ENCODE data around the gene NCBP3. TPM values are rescaled to one million over a fixed set of nuclear protein-coding genes. Genes with fewer than 3 reads are reported as not detected.

NCBP3 gene
- total and polyA plus RNA-seq, 2 of the 8 experiments (the other 6 are each of a cell fraction or from before 2014, with no cell fraction given) = 19.6 to 46.1 TPM

GRCh38 chr17:3772764-3773163, 73.3 kb downstream of the NCBP3 start:
- Histone ChIP-seq H3K4me1 (replicated peaks in 1 of 4; ENCODE audit: control insufficient read depth in 3 of 4, insufficient read depth in 4 of 4, low read length in 3 of 4) (peaks cover 0 to 14% (median 2%) of the 10 kb centered on the region in 4 experiments; a peak in 2 of 7 replicates), H4K20me1 (replicated peaks in 1 of 2; ENCODE audit: control insufficient read depth in 1 of 2, insufficient read depth in 2 of 2, low read length in 2 of 2) (no peaks in the 10 kb centered on the region), H3K27ac (ENCODE audit: low read depth, low read length) (no peak overlapping the region), H3K9me3 (ENCODE audit: insufficient read depth in 2 of 2, low read depth in 1 of 2, low read length in 1 of 2) (no peaks in the 10 kb centered on the region), H3K27me3 (replicated peaks in 1 of 4; ENCODE audit: control insufficient read depth in 3 of 4, extremely low read depth in 1 of 4, insufficient read depth in 3 of 4, low read length in 3 of 4) (no peaks in the 10 kb centered on the region), H2BK120ac (replicated peaks; ENCODE audit: low read depth, low read length) (no peak overlapping the region), H2BK15ac (ENCODE audit: low read length) (no peak overlapping the region), H3K4ac (replicated peaks; ENCODE audit: insufficient read length, low read depth, low read length) (no peak overlapping the region), H4K8ac (ENCODE audit: extremely low read depth, insufficient read depth, low read length) (no peak overlapping the region), H3K9ac (replicated peaks in 1 of 4; ENCODE audit: extremely low read depth in 1 of 4, low read depth in 3 of 4, low read length in 3 of 4) (no peak overlapping the region), H3K14ac (ENCODE audit: insufficient read length) (no peak overlapping the region), H3K18ac (ENCODE audit: extremely low read depth, low read length) (no peak overlapping the region), H3K23me2 (ENCODE audit: low read depth, low read length) (no peaks in the 10 kb centered on the region), H3K79me1 (ENCODE audit: low read depth, low read length) (no peaks in the 10 kb centered on the region), H4K91ac (replicated peaks; ENCODE audit: insufficient read length, low read length) (no peak overlapping the region), H3K36me3 (ENCODE audit: control insufficient read depth in 2 of 4, insufficient read depth in 4 of 4, low read length in 3 of 4) (no peaks in the 10 kb centered on the region), H3K79me2 (ENCODE audit: control insufficient read depth in 1 of 2, insufficient read depth in 2 of 2, low read length in 2 of 2) (no peaks in the 10 kb centered on the region), H2AK5ac (ENCODE audit: low read depth, low read length) (no peak overlapping the region), H3K56ac (replicated peaks; ENCODE audit: insufficient read length, low read depth, low read length) (no peak overlapping the region), H4K5ac (ENCODE audit: insufficient read length, low read depth, low read length) (no peak overlapping the region), H2AFZ (ENCODE audit: low read length) (no peak overlapping the region), H2BK12ac (ENCODE audit: low read depth, low read length) (no peak overlapping the region), H2BK5ac (ENCODE audit: low read depth, low read length) (no peak overlapping the region), H3K4me3 (ENCODE audit: extremely low read depth in 1 of 4, insufficient read depth in 2 of 4, low read depth in 3 of 4, low read length in 4 of 4) (no peak overlapping the region), H3K23ac (ENCODE audit: insufficient read length) (no peak overlapping the region), H2BK20ac (ENCODE audit: low read length) (no peak overlapping the region), H3K4me2 (ENCODE audit: insufficient read depth in 1 of 2, low read depth in 2 of 2, low read length in 2 of 2) (no peak overlapping the region)
- ChIA-PET CTCF (ENCODE audit: partially characterized antibody) (interaction anchor here (0.6 to 11.5 kb wide), 14 partner anchors 9 to 232 kb away, joined by 3 to 132 read pairs (median 4); no protein-coding TSS in a partner anchor), POLR2A (ENCODE audit: partially characterized antibody) (interaction anchor here (0.6 to 1.3 kb wide), 2 partner anchors 32 to 34 kb away, joined by 3 to 4 read pairs; no protein-coding TSS in a partner anchor)
- 85% methylated on average over 12 of the region's 12 CpGs; no CpG with 5 or more reads in 1 of the 2 experiments for WGBS, 2 experiments (ENCODE audit: extremely low coverage in 1 of 2, insufficient coverage in 1 of 2, insufficient read length in 1 of 2, insufficient replicate concordance in 2 of 2, low coverage in 1 of 2, low lambda C conversion rate in 2 of 2, missing lambda C conversion rate in 1 of 2)
- DNase-seq (ENCODE audit: low read depth in 1 of 2, low spot score in 2 of 2) (peak in 1 of 2 experiments; percentile 43), FAIRE-seq (peak; percentile 58)
- no peak for TF ChIP-seq HDAC6 (IDR thresholded peaks at IDR 0.05; ENCODE audit: low read depth, low read length)
- TF ChIP-seq POU5F1 (IDR thresholded peaks at IDR 0.05; ENCODE audit: low read depth, low read length) = no peak
- TF ChIP-seq RAD21 (IDR thresholded peaks at IDR 0.05 in 1 of 2, conservative IDR thresholded peaks at IDR 0.05 in 1 of 2; ENCODE audit: low read depth in 2 of 2, low read length in 2 of 2) = peak; percentile 28 to 54
- TF ChIP-seq MAFK (IDR thresholded peaks at IDR 0.05; ENCODE audit: low read depth, low read length) = no peak
- TF ChIP-seq CTCF (IDR thresholded peaks at IDR 0.05; ENCODE audit: control extremely low read depth in 1 of 3, insufficient read depth in 1 of 3, low read depth in 1 of 3, low read length in 3 of 3) = peak; percentile 50 to 68 (median 67)
- no peak for TF ChIP-seq RFX5 (IDR thresholded peaks at IDR 0.05; ENCODE audit: borderline replicate concordance, low read depth, low read length)
- no peak for TF ChIP-seq BCL11A (IDR thresholded peaks at IDR 0.05; ENCODE audit: low read depth in 2 of 2, low read length in 2 of 2)
- no peak for TF ChIP-seq SP4 (IDR thresholded peaks at IDR 0.05; ENCODE audit: low read length)
- TF ChIP-seq MAX (IDR thresholded peaks at IDR 0.05) = 0 out of 2 replicates have a peak, but pooled peaks have one; percentile 13
- TF ChIP-seq TAF7 (optimal IDR thresholded peaks at IDR 0.05; ENCODE audit: borderline replicate concordance, low read depth, low read length) = no peak
